GM19468 (cell line): ENCODE measurements around the gene PDLIM5.
A peak's percentile ranks its signal among the peaks of the same experiment; 100 is the strongest.
"Not testable (repeated sequence)": the region's sequence is repeated elsewhere in the genome, so short reads cannot be mapped to it uniquely, and the experiment has no call there.

Experiments
- ATAC-seq: cut with Tn5 transposase; IDR thresholded peaks from one replicate; pipeline ENCODE4 v1.9.1; 2021; ENCODE audit warnings: mild to moderate bottlenecking, moderate library complexity, moderate number of reproducible peaks; ENCODE audit not compliant: unreplicated experiment; ENCODE audit errors: extremely low read depth

The PDLIM5 gene

GRCh38 chr4:94451695-94452475, at the start of gene PDLIM5:
Gene PDLIM5 (plus strand): TSS chr4:94451942. CDS start chr4:94455289, 3,347 bp downstream.
- peak; percentile 89 for ATAC-seq

- not testable (repeated sequence) for ATAC-seq
Measured at GRCh38 chr4:94402439-94402838, 49.3 kb upstream of the PDLIM5 start.

GRCh38 chr4:94403751-94404150, 48.0 kb upstream of the PDLIM5 start:
- ATAC-seq: no peak

- ATAC-seq: peak; percentile 84
Measured at GRCh38 chr4:94406668-94407437, 44.9 kb upstream of the PDLIM5 start.

- ATAC-seq: no peak
Measured at GRCh38 chr4:94407846-94408245, 43.9 kb upstream of the PDLIM5 start.

- no peak for ATAC-seq
Measured at GRCh38 chr4:94408549-94409374, 43.0 kb upstream of the PDLIM5 start.

GRCh38 chr4:94409375-94409679, 42.4 kb upstream of the PDLIM5 start:
- ATAC-seq: no peak

GRCh38 chr4:94409962-94410361, 41.8 kb upstream of the PDLIM5 start:
- ATAC-seq: no peak

- no peak for ATAC-seq
Measured at GRCh38 chr4:94410678-94411206, 41.0 kb upstream of the PDLIM5 start.

- ATAC-seq: no peak
Measured at GRCh38 chr4:94411296-94411695, 40.4 kb upstream of the PDLIM5 start.

- no peak for ATAC-seq
Measured at GRCh38 chr4:94412019-94412657, 39.6 kb upstream of the PDLIM5 start.

GRCh38 chr4:94412658-94413038, 39.1 kb upstream of the PDLIM5 start:
- no peak for ATAC-seq

GRCh38 chr4:94413085-94413840, 38.5 kb upstream of the PDLIM5 start:
- ATAC-seq: no peak

- ATAC-seq: no peak
Measured at GRCh38 chr4:94414907-94415306, 36.8 kb upstream of the PDLIM5 start.

GRCh38 chr4:94415448-94415847, 36.3 kb upstream of the PDLIM5 start:
- ATAC-seq: no peak

- ATAC-seq: no peak
Measured at GRCh38 chr4:94416335-94416734, 35.4 kb upstream of the PDLIM5 start.

GRCh38 chr4:94416981-94417380, 34.8 kb upstream of the PDLIM5 start:
- no peak for ATAC-seq

GRCh38 chr4:94419549-94419948, 32.2 kb upstream of the PDLIM5 start:
- ATAC-seq: no peak

- ATAC-seq: no peak
Measured at GRCh38 chr4:94419956-94420355, 31.8 kb upstream of the PDLIM5 start.
